ENCODE results near the gene C1orf53.

The C1orf53 gene

DNA sequence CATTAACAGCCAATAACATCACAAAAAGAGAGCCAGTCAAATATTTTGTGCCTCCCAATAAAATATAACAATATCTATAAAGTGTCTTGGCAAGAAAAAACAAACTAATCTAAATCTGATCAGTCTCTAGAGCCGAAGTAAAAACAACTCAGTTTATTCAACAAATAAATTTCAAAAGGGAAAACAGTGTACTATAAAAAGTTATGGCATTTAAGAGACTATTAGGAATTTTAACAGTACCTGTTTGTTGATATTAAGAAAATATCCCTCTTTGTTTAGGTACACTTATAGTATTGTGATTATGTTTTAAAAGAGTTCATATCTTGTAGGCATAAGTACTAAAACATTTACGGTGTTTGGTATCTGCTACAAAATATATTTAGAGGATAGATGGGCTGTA lies 36.6 kb upstream of the C1orf53 start:
- TF ChIP-seq EGR1 (IDR thresholded peaks at IDR 0.05) (no peak), CREB1 (IDR thresholded peaks at IDR 0.05; ENCODE audit: low read depth) (no peak), TAF1 (IDR thresholded peaks at IDR 0.05; ENCODE audit: low read depth) (no peak), EP300 (IDR thresholded peaks at IDR 0.05; ENCODE audit: borderline replicate concordance) (no peak), CEBPB (IDR thresholded peaks at IDR 0.05) (no peak), TCF12 (IDR thresholded peaks at IDR 0.05; ENCODE audit: low read depth) (no peak), RAD21 (IDR thresholded peaks at IDR 0.05; ENCODE audit: low read depth) (no peak), ZBTB7A (IDR thresholded peaks at IDR 0.05; ENCODE audit: low read depth) (no peak), TEAD4 (IDR thresholded peaks at IDR 0.05) (no peak), YY1 (IDR thresholded peaks at IDR 0.05; ENCODE audit: low read depth) (no peak), FOXM1 (IDR thresholded peaks at IDR 0.05; ENCODE audit: borderline replicate concordance, low read depth) (no peak), NFIC (IDR thresholded peaks at IDR 0.05) (no peak)
- TF ChIP-seq, protein P1, sequence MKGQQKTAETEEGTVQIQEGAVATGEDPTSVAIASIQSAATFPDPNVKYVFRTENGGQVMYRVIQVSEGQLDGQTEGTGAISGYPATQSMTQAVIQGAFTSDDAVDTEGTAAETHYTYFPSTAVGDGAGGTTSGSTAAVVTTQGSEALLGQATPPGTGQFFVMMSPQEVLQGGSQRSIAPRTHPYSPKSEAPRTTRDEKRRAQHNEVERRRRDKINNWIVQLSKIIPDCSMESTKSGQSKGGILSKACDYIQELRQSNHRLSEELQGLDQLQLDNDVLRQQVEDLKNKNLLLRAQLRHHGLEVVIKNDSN (IDR thresholded peaks at IDR 0.05): no peak
- TF ChIP-seq, protein P2, sequence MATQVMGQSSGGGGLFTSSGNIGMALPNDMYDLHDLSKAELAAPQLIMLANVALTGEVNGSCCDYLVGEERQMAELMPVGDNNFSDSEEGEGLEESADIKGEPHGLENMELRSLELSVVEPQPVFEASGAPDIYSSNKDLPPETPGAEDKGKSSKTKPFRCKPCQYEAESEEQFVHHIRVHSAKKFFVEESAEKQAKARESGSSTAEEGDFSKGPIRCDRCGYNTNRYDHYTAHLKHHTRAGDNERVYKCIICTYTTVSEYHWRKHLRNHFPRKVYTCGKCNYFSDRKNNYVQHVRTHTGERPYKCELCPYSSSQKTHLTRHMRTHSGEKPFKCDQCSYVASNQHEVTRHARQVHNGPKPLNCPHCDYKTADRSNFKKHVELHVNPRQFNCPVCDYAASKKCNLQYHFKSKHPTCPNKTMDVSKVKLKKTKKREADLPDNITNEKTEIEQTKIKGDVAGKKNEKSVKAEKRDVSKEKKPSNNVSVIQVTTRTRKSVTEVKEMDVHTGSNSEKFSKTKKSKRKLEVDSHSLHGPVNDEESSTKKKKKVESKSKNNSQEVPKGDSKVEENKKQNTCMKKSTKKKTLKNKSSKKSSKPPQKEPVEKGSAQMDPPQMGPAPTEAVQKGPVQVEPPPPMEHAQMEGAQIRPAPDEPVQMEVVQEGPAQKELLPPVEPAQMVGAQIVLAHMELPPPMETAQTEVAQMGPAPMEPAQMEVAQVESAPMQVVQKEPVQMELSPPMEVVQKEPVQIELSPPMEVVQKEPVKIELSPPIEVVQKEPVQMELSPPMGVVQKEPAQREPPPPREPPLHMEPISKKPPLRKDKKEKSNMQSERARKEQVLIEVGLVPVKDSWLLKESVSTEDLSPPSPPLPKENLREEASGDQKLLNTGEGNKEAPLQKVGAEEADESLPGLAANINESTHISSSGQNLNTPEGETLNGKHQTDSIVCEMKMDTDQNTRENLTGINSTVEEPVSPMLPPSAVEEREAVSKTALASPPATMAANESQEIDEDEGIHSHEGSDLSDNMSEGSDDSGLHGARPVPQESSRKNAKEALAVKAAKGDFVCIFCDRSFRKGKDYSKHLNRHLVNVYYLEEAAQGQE (IDR thresholded peaks at IDR 0.05; ENCODE audit: low read depth): no peak
- TF ChIP-seq, protein P3, sequence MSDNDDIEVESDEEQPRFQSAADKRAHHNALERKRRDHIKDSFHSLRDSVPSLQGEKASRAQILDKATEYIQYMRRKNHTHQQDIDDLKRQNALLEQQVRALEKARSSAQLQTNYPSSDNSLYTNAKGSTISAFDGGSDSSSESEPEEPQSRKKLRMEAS (IDR thresholded peaks at IDR 0.05): no peak

DNA sequence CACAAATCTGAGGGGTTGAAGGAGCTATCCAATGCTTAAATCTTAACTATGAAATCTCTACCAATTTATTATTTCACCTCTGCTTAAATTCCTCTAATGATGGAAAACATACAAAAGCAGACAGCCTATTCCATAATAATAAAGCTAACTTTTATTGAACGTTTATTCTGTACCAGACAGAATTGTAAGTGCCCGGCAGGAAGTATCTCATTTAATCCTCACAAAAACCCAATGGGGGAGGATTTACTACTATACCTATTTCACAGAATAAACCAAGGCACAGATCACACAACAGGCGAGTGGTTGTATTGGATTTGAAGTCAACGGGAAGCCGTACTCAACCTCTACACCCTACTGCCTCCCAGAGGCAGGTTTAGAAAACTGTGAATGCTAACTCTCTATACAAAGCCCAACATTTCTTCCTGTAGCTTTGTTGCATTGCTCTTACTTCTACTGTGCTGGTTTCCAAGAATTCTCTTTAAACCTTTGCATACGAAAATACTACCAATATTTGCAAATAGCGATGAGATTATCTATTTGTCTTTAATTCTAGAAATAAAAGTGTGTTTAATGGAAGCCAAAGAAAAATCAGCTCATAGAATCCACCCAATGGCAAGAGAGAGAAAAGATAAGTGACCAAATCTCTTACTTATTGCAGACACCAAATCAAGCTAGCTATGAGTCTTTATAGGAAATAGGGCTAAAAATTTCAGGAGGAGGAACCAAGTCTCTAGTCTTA lies 33.5 kb upstream of the C1orf53 start:
- TF ChIP-seq CEBPB (IDR thresholded peaks at IDR 0.05) (no peak), EGR1 (IDR thresholded peaks at IDR 0.05) (no peak), EP300 (IDR thresholded peaks at IDR 0.05; ENCODE audit: borderline replicate concordance) (0 out of 2 replicates have a peak, but pooled peaks have one; percentile 18), FOXM1 (IDR thresholded peaks at IDR 0.05; ENCODE audit: borderline replicate concordance, low read depth) (no peak), RAD21 (IDR thresholded peaks at IDR 0.05; ENCODE audit: low read depth) (peak; percentile 95)

DNA sequence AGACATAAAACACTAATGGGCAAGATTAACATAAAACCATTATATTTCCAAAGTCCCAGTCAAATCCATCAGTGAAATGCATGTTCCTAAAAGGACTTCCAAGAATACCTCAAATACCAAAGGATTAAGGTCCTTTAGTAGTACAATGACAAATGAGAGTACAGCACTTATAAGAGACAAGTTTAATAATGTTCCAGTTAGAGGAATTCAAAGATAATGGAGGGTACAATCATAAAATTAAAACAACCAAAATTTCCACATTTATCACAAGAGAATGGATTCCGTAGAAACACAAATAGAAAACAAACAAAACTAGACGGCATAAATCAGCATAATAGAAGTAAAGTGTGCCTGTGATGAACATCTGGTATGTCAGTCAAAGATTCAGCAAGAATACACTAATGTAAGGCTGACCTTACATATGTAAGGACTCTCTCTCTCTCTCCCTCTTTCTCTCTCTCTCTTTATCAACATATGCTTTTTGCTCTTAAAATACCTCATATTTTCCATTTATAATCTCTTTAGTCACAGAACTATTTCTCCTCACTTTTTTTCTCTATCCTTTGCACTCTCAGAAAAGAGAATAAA lies 32.8 kb upstream of the C1orf53 start:
- TF ChIP-seq FOXM1 (IDR thresholded peaks at IDR 0.05; ENCODE audit: borderline replicate concordance, low read depth): no peak
- TF ChIP-seq EGR1 (IDR thresholded peaks at IDR 0.05): no peak
- no peak for TF ChIP-seq RAD21 (IDR thresholded peaks at IDR 0.05; ENCODE audit: low read depth)

DNA sequence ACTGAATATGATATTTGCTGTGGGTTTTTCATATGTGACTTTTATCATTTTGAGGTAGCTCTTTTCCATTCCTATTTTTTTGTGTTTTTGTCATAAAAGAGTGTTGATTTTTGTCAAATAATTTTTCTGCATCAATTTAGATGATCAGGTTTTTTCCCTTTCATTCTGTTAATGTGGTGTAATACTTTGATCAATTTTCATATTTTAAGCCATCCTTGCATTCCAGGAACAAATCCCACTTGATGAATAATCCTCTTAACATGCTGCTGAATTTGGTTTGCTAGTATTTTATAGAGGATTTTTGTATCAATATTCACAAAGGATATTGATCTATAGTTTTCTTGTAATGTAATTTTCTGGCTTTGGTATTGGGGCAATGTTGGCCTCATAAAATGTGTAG lies 25.5 kb upstream of the C1orf53 start:
- TF ChIP-seq, protein P2 (IDR thresholded peaks at IDR 0.05; ENCODE audit: low read depth): no peak
- TF ChIP-seq YY1 (IDR thresholded peaks at IDR 0.05; ENCODE audit: low read depth) (no peak), NFIC (IDR thresholded peaks at IDR 0.05) (no peak), TEAD4 (IDR thresholded peaks at IDR 0.05) (no peak), CEBPB (IDR thresholded peaks at IDR 0.05) (no peak), ZBTB7A (IDR thresholded peaks at IDR 0.05; ENCODE audit: low read depth) (no peak), EGR1 (IDR thresholded peaks at IDR 0.05) (no peak), RAD21 (IDR thresholded peaks at IDR 0.05; ENCODE audit: low read depth) (no peak), CREB1 (IDR thresholded peaks at IDR 0.05; ENCODE audit: low read depth) (no peak), TAF1 (IDR thresholded peaks at IDR 0.05; ENCODE audit: low read depth) (no peak), TCF12 (IDR thresholded peaks at IDR 0.05; ENCODE audit: low read depth) (no peak), EP300 (IDR thresholded peaks at IDR 0.05; ENCODE audit: borderline replicate concordance) (no peak), FOXM1 (IDR thresholded peaks at IDR 0.05; ENCODE audit: borderline replicate concordance, low read depth) (no peak)
- TF ChIP-seq, protein P3 (IDR thresholded peaks at IDR 0.05): no peak
- TF ChIP-seq, protein P1 (IDR thresholded peaks at IDR 0.05): no peak

DNA sequence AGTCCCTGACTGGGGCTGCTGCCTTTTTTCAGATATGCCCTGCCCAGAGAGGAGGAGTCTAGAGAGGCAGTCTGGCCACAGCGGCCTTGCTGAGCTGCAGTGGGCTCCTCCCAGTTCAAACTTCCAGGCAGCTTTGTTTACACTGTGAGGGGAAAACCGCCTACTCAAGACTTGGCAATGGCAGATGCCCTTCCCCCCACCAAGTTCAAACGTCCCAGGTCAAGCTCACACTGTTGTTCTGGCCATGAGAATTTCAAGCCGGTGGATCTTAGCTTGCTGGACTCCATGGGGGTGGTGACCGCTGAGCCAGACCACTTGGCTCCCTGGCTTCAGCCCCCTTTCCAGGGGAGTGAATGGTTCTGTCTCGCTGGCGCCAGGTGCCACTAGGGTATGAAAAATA lies 18.3 kb upstream of the C1orf53 start:
- TF ChIP-seq YY1 (IDR thresholded peaks at IDR 0.05; ENCODE audit: low read depth): no peak
- TF ChIP-seq ZBTB7A (IDR thresholded peaks at IDR 0.05; ENCODE audit: low read depth): no peak
- no peak for TF ChIP-seq FOXM1 (IDR thresholded peaks at IDR 0.05; ENCODE audit: borderline replicate concordance, low read depth)
- no peak for TF ChIP-seq RAD21 (IDR thresholded peaks at IDR 0.05; ENCODE audit: low read depth)
- no peak for TF ChIP-seq EGR1 (IDR thresholded peaks at IDR 0.05)
- no peak for TF ChIP-seq NFIC (IDR thresholded peaks at IDR 0.05)
- TF ChIP-seq CEBPB (IDR thresholded peaks at IDR 0.05): no peak
- no peak for TF ChIP-seq TCF12 (IDR thresholded peaks at IDR 0.05; ENCODE audit: low read depth)
- no peak for TF ChIP-seq CREB1 (IDR thresholded peaks at IDR 0.05; ENCODE audit: low read depth)
- no peak for TF ChIP-seq TEAD4 (IDR thresholded peaks at IDR 0.05)
- TF ChIP-seq, protein P3 (IDR thresholded peaks at IDR 0.05): no peak
- TF ChIP-seq EP300 (IDR thresholded peaks at IDR 0.05; ENCODE audit: borderline replicate concordance): no peak
